ENCODE measurements around the gene TOR4A. TPM values are rescaled to one million over a fixed set of nuclear protein-coding genes. Genes with fewer than 3 reads are reported as not detected.

TOR4A gene
- polyA plus RNA-seq, 4 donors = 3.6 to 10.0 (median 4.9) TPM

DNA sequence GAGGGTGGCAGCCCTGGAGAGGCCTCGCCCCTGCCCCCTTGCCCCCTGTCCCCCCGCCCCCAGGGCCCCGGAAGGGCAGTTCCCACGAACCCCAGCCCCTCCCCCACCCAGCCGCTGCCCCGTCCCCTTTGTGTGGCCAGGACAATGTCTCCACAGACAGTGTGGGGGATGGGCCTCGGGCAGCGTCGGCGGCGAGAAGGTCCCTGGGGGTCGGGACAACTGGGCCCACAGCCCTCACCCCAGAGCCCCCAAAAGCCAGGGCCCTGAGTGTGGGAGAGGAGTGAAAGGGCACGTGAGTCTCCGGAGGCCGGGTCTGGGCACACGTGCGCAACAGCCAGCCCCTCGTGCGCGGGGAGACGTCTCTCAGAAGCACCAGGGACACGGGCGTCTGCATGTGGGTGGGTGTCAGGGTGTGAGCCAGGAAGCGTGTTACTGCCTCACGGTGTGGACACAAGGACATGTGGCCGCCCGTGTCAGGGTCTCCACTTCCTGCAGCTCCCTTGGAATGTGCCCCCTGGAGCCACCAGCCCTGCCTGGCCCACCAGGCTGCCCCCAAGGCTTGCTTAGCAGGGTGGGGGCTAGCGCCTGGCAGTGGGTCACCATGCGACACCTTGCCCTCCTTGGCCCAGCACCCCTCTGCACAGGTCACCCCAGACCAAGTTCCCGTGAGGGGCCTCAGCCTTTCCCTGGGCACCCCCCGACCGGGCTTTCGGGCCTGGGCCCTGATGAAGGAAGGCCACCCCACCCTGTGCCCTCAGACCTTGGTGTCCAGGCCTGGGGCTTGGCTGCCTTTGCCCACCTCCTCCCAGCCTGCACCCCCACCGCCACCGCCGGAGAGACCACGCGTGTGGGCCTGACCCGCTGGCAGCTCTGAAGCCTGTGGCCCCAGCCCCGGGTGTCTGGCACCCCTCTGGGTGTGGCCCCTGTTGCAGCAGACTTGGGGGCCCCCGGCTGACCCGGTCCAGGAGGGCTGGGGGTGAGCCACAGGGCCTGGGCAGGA, 37.3 kb downstream of the TOR4A start:
- no peak for DNase-seq (ENCODE audit: low read depth in 4 of 4, low spot score in 3 of 4)

GRCh38 chr9:137315581-137316011, 38.1 kb downstream of the TOR4A start:
- DNase-seq (ENCODE audit: low read depth in 4 of 4, low spot score in 3 of 4) = no peak

- DNase-seq (ENCODE audit: low read depth in 4 of 4, low spot score in 3 of 4) = no peak
Observed at GRCh38 chr9:137316012-137316981, 38.8 kb downstream of the TOR4A start.

DNA sequence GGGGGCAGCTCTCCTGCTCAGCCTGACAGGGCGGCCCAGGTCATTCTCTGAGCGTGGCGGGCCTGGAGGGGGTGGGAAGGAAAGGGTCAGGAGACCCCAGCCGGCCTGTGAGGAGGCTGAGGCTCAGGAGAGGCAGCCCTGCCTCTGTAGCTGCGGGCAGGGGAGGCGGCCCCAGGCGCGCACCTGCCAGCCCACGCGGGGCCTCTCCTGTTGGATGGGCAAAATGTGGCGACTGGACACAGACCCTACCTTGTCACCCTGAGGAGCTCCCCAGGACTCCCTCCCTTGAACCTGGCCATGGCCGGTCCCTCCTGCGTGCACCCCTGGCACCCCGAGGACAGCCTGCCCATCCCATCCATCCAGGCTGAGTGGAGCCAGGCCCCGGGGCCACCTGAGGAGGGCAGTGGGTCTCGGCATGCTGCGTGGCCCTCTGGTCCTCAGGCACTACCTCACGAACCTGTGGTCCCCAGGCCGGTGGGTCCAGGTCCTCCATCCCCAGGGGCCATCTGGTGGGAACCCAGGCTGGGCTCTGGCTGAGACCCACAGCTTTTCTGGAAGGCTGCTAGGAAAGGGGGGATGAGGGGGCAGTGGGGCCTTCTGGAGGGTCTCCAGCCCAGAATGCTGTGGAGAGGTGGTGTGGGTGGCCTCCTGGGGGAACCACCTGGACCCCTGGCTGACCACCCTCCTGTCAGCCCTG, 39.6 kb downstream of the TOR4A start:
- no peak for DNase-seq (ENCODE audit: low read depth in 4 of 4, low spot score in 3 of 4)

DNA sequence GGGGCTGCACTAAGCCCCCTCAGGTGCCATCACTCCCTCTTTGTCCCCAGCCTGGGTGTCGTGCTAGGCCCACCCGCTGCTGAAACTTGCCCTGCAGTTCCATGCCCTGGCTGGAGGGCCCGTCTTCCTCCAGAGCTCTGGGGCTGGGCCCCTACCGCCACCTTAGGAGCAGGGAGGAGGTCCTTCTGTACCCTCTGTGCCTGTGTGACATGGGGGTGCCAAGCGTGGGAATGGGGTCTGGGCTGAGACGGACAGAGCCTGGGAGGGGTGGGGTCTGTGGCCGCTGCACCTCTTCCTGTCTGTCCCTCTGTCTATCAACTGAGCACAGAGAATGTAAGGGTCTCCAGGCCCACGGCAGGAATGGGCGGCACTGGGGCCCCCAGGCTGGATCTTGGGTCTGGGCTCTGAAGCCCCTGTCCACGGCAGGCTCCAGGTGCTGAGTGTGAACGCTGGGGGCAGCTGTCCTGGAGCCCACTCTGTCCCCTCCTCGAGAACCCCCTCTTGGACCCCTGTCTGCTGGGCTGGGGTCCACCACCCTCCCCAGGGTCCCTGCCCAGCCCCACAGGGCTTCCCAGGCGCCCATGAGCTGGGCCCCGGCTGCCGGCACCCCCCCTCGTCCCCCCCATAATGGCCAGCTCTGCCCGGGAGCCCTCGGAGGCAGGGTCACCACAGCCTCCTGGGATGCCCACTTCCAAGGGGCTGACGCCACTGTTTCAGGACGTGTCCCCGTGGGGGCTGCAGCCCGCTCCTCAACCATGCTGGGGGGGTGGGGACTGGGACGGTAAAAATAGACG, 40.4 kb downstream of the TOR4A start:
- no peak for DNase-seq (ENCODE audit: low read depth in 4 of 4, low spot score in 3 of 4)

DNA sequence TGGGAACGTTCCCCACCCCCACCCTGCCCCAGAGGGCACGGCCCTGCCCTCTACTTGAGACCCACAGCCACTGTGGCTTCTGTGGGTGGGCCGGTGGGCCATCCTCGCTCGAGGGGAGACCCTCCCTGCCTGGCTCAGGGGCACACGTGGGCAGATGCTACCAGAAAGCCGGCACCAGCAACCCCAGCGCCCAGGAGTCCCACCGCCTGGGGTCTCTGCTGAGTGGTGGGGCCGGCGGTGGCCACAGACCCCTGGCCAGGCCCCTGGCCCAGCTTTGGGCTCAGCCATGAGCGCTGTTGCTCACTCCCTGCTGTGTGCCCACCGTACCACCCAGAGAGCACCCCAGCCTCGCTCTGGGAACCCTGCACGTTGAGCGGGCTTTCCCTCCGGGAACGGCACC, 41.1 kb downstream of the TOR4A start:
- DNase-seq (ENCODE audit: low read depth in 4 of 4, low spot score in 3 of 4) = no peak

GRCh38 chr9:137319011-137319738, 41.6 kb downstream of the TOR4A start:
- DNase-seq (ENCODE audit: low read depth in 4 of 4, low spot score in 3 of 4) = no peak

DNA sequence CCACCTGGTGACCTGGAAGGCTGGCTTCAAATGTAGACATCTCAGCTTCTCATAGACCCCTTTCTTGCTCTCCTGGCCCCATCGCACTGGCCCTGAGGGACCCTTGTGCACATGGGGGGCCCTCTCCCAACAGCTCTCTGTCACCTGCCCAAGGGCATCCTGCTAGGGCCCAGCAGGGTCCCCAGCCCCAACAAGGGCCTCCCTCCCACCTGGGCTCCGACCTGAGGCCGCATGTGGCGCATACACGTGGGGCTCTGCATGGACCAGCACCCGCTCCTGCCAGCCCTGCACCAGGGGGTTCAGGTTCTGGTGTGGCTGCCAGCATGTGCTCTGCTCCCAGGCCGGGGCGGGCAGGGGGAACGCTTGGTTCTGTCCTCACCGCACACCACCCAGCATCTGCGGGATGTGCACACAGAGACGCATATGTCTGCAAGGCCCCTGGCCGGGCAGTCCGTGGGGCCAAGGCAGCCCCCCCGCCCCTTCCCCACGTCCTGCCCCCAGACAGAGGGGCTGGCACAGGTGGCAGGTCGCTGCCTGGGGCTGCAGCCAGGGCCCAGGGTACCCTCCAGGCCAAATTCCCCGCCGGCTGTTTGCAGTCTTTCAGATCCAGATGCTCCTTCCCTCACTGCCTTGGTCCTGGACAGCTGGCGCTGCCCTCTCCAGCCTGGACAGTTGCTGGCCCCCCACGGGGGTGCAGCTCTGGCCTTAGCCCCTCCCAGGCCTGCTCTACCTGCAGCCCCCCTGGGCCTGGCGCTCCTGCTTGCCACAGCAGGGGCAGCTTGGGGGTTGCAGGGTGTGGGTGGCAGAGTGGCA, 42.4 kb downstream of the TOR4A start:
- DNase-seq (ENCODE audit: low read depth in 4 of 4, low spot score in 3 of 4) = no peak

DNA sequence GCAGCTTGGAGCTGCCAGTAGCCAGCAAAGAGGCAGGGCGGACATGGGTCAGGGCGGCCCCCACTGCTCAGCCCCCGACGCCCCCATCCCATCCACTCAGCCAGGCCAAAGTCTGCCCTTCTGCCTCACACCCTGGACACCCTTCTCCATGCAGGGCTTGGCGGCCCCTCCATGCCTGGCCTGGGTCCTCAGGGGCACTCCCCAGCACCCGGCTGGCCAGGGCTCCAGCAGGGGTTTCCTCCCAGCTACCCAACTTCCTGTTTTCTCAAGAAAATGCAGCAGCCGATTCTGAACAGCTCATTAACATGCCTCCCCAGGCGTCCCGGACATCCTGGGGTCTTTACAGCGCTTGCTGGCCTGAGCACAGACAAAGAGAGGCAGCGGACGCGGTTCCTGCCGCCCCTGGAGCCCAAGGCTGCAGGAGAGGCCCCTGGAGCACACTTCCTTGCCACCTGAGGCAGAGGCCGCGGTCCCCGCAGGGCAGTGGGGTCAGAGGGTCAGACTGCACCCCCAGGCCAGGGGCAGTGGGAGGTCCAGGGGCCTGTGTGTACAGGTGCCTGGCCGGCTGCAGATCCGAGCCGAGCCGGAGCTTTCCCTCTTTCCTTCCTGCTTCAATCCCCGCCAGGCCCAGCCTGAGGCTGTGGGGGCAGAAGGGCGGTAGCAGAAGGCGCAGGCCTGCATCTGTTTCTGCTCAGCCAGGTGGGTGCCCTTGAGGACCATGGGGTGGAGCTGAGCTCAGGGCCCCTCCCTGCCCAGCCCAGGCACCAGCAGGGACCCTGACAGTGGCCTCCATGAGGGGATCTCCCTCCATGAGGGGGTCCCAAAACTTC, 43.2 kb downstream of the TOR4A start:
- no peak for DNase-seq (ENCODE audit: low read depth in 4 of 4, low spot score in 3 of 4)

DNA sequence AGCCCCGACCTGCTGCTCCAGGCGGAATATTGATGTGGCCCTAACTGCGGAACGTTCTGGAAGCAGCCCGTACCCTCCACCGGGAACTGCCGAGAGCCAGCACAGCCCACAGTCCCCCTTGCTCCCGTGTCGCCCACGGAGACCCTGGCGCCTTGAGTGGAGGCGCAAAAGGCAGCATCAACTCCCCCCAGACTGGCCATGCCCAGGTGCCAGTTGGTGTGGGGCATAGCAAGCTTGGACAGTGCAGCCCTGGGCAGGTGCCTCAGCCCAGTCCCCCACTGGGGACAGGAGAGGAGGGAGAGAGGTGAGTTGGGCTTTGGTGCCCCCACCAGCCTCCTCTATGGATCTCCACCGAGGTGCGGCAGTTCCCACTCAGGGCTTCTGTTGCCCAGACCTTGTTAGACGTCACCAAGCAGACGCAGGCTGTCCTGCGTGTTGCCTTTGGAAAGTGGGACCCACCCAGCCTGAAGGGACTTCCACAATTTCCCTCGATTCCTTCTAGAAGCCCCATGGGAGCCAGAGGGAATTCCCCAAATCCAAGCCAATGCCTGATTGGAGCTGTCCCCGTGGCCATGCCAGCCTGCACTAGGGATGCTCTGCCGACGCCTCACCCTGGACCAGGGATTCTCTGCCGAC, 44.3 kb downstream of the TOR4A start:
- no peak for DNase-seq (ENCODE audit: low read depth in 4 of 4, low spot score in 3 of 4)

DNA sequence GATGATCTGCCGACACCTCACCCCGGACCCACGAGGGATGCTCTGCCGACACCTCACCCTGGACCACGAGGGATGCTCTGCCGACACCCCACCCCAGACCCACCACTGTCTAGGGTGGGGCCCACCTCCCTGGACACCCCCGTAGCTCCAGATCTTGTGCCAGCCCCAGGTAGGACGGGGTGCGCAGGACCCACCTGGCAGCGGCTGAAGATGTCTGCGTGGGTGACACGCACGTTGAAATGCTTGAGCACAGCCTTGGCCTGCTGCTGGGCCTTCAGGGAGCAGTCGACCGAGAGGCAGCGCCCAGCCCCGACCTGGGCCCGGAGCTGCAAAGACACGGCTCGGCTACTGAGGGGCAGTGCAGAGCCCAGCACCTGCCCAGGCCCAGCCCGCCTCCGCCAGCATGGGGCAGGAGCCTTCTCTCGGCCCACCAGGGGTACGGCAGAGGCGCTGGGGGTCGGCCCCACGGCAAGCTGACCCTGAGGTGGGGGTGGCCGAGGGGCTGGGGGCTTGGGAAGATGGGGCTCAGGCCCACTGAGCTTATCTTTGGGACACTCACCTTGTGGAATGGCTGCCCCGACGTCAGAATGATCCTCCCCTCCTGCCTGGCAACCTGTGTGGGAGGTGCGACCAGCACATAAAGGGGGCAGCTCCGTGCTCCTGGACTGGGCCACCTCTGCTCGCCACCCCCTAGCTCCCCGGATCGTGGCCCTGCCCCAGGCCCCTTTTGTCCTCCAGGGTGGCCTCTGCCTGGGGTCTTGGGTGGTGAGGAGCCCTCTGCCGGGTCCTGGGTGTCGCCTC, 46.2 kb downstream of the TOR4A start:
- DNase-seq (ENCODE audit: low read depth in 4 of 4, low spot score in 3 of 4) = no peak

- DNase-seq (ENCODE audit: low read depth in 4 of 4, low spot score in 3 of 4) = no peak
Observed at GRCh38 chr9:137325124-137325523, 47.6 kb downstream of the TOR4A start.

GRCh38 chr9:137325799-137326198, 48.3 kb downstream of the TOR4A start:
- DNase-seq (ENCODE audit: low read depth in 4 of 4, low spot score in 3 of 4) = no peak

GRCh38 chr9:137326445-137327065, 49.0 kb downstream of the TOR4A start:
- DNase-seq (ENCODE audit: low read depth in 4 of 4, low spot score in 3 of 4) = no peak
